ENCODE measurements around the gene OLR1.
"Not testable (repeated sequence)": the region's sequence is repeated elsewhere in the genome, so short reads cannot be mapped to it uniquely, and the experiment has no call there.

Gene OLR1

GRCh38 chr12:10171973-10172728 lies at the start of gene OLR1:
OLR1 (minus strand) TSS chr12:10172132; CDS start chr12:10172077, 55 bp downstream.
- no peak for DNase-seq (ENCODE audit: low read depth)
- TF ChIP-seq CTCF (IDR thresholded peaks at IDR 0.05; ENCODE audit: control insufficient read depth, insufficient read depth, low read depth, low read length, missing control alignments) = no peak

GRCh38 chr12:10220398-10221077 lies 48.6 kb upstream of the OLR1 start:
- DNase-seq (ENCODE audit: low read depth) = no peak
- no peak overlapping the region for H3K4me3 ChIP-seq (ENCODE audit: control insufficient read depth, low read depth, low read length)
- TF ChIP-seq CTCF (IDR thresholded peaks at IDR 0.05; ENCODE audit: control insufficient read depth, insufficient read depth, low read depth, low read length, missing control alignments) = no peak

More at GRCh38 chr12:10171973-10172728, at the start of gene OLR1:
- H3K4me3 ChIP-seq (ENCODE audit: control insufficient read depth, low read depth, low read length) = no peak within 1 kb of the TSS

GRCh38 chr12:10218021-10218420 lies 46.1 kb upstream of the OLR1 start:
- no peak for DNase-seq (ENCODE audit: low read depth)
- no peak overlapping the region for H3K4me3 ChIP-seq (ENCODE audit: control insufficient read depth, low read depth, low read length)
- TF ChIP-seq CTCF (IDR thresholded peaks at IDR 0.05; ENCODE audit: control insufficient read depth, insufficient read depth, low read depth, low read length, missing control alignments) = no peak

GRCh38 chr12:10215946-10216345 lies 44.0 kb upstream of the OLR1 start:
- H3K4me3 ChIP-seq (ENCODE audit: control insufficient read depth, low read depth, low read length); DNase-seq (ENCODE audit: low read depth): not testable (repeated sequence)

GRCh38 chr12:10215436-10215835 lies 43.5 kb upstream of the OLR1 start:
- no peak for TF ChIP-seq CTCF (IDR thresholded peaks at IDR 0.05; ENCODE audit: control insufficient read depth, insufficient read depth, low read depth, low read length, missing control alignments)
- H3K4me3 ChIP-seq (ENCODE audit: control insufficient read depth, low read depth, low read length) = no peak overlapping the region
- no peak for DNase-seq (ENCODE audit: low read depth)

DNA sequence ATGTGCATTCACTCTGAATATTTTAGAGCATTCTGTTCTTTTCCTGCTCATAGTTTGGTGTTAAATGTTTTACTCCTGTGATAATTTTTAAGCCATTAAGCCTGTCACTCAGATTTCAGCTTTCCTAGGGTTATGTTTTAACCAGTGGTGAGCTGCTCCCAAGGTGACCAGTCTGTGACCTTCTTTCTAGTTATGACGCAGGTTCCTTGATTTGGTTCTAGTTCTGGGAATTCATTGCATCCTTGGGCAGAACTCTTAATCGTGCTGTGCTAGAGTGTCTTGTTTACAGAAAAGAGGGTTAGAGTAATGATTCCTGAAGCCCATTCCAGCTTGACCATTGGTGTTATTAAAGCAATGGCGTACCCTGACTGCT lies 42.9 kb upstream of the OLR1 start:
- DNase-seq (ENCODE audit: low read depth) = no peak
- H3K4me3 ChIP-seq (ENCODE audit: control insufficient read depth, low read depth, low read length) = peak overlapping the region; percentile 30
- no peak for TF ChIP-seq CTCF (IDR thresholded peaks at IDR 0.05; ENCODE audit: control insufficient read depth, insufficient read depth, low read depth, low read length, missing control alignments)

GRCh38 chr12:10214136-10214894 lies 42.4 kb upstream of the OLR1 start:
- no peak for DNase-seq (ENCODE audit: low read depth)
- TF ChIP-seq CTCF (IDR thresholded peaks at IDR 0.05; ENCODE audit: control insufficient read depth, insufficient read depth, low read depth, low read length, missing control alignments) = no peak
- H3K4me3 ChIP-seq (ENCODE audit: control insufficient read depth, low read depth, low read length) = peak overlapping the region; percentile 96

All from AG09309 (cell line).